ENCODE results near the gene SNRPA.
"Not testable (repeated sequence)": the region's sequence is repeated elsewhere in the genome, so short reads cannot be mapped to it uniquely, and the experiment has no call there.

DNA sequence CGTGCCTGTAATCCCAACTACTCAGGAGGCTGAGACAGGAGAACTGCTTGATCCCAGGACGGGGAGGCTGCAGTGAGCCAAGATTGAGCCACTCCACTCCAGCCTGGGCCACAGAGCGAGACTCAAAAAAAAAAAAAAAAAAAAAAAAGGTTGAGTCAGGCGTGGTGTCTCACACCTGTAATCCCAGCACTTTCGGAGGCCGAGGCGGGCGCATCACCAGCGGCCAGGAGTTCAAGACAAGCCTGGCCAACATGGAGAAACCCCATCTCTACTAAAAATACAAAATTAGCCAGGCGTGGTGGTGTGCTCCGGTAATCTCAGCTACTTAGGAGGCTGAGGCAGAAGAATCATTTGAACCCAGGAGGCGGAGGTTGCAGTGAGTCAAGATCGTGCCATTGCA, 15.4 kb downstream of the SNRPA start:
- TF ChIP-seq ZNF672 (CRISPR knock-in tag; IDR thresholded peaks at IDR 0.05); CTCF (CRISPR knock-in tag; IDR thresholded peaks at IDR 0.05); RELA (CRISPR knock-in tag; IDR thresholded peaks at IDR 0.05); ZNF670 (CRISPR knock-in tag; IDR thresholded peaks at IDR 0.05; ENCODE audit: borderline replicate concordance): not testable (repeated sequence)
- TF ChIP-seq, protein P1, sequence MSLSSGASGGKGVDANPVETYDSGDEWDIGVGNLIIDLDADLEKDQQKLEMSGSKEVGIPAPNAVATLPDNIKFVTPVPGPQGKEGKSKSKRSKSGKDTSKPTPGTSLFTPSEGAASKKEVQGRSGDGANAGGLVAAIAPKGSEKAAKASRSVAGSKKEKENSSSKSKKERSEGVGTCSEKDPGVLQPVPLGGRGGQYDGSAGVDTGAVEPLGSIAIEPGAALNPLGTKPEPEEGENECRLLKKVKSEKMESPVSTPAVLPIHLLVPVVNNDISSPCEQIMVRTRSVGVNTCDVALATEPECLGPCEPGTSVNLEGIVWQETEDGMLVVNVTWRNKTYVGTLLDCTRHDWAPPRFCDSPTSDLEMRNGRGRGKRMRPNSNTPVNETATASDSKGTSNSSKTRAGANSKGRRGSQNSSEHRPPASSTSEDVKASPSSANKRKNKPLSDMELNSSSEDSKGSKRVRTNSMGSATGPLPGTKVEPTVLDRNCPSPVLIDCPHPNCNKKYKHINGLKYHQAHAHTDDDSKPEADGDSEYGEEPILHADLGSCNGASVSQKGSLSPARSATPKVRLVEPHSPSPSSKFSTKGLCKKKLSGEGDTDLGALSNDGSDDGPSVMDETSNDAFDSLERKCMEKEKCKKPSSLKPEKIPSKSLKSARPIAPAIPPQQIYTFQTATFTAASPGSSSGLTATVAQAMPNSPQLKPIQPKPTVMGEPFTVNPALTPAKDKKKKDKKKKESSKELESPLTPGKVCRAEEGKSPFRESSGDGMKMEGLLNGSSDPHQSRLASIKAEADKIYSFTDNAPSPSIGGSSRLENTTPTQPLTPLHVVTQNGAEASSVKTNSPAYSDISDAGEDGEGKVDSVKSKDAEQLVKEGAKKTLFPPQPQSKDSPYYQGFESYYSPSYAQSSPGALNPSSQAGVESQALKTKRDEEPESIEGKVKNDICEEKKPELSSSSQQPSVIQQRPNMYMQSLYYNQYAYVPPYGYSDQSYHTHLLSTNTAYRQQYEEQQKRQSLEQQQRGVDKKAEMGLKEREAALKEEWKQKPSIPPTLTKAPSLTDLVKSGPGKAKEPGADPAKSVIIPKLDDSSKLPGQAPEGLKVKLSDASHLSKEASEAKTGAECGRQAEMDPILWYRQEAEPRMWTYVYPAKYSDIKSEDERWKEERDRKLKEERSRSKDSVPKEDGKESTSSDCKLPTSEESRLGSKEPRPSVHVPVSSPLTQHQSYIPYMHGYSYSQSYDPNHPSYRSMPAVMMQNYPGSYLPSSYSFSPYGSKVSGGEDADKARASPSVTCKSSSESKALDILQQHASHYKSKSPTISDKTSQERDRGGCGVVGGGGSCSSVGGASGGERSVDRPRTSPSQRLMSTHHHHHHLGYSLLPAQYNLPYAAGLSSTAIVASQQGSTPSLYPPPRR (CRISPR knock-in tag; IDR thresholded peaks at IDR 0.05; ENCODE audit: borderline replicate concordance) = not testable (repeated sequence)

Measured in HepG2 (cell line).